ENCODE data around the gene FBXO17. TPM values are rescaled to one million over a fixed set of nuclear protein-coding genes. Genes with fewer than 3 reads are reported as not detected.

Gene FBXO17
- total RNA-seq, 4 donors from 2014 or later: 3.9 to 18.3 (median 8.8) TPM

GRCh38 chr19:38932425-38933179 is 42.9 kb downstream of the FBXO17 start:
- H3K9me3 ChIP-seq: peaks cover 0 to 4% (median 0%) of the 10 kb centered on the region in 3 donors
- no peak overlapping the region for H3K4me3 ChIP-seq
- TF ChIP-seq CTCF (IDR thresholded peaks at IDR 0.05) (peak in 2 of 6 experiments; percentile 14 to 36), POLR2A (IDR thresholded peaks at IDR 0.05) (no peak)
- no peaks in the 10 kb centered on the region for H3K27me3 ChIP-seq
- peaks cover 0 to 32% (median 8%) of the 10 kb centered on the region in 3 donors for H3K36me3 ChIP-seq
- H3K4me1 ChIP-seq: peaks cover 12 to 30% (median 18%) of the 10 kb centered on the region in 3 donors
- no peak overlapping the region for H3K27ac ChIP-seq
- no peak for DNase-seq
- 84 to 85% methylated on average over 5 to 12 of the region's 29 CpGs for WGBS, 2 donors
- intact Hi-C loops (cut with DNase I): no loop called here

DNA sequence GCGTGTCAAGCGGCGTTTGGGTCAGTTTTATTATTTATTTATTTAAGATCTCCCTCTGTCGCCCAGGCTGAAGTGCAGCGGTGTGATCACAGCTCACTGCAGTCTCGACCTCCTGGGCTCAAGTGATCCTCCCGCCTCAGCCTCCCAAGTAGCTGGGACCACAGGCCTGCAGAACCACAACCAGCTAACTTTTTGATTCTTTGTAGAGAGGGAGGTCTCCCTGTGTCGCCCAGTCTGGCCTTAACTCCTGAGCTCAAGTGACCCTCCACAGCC is 44.1 kb downstream of the FBXO17 start:
- Histone ChIP-seq H3K27me3 (no peaks in the 10 kb centered on the region), H3K36me3 (peaks cover 0 to 33% (median 8%) of the 10 kb centered on the region in 3 donors), H3K9me3 (peaks cover 0 to 4% (median 0%) of the 10 kb centered on the region in 3 donors), H3K4me3 (peak overlapping the region; percentile 63 to 93 (median 72)), H3K27ac (peak overlapping the region in 3 of 4 donors; percentile 87 to 91 (median 91)), H3K4me1 (peaks cover 12 to 30% (median 18%) of the 10 kb centered on the region in 3 donors)
- intact Hi-C loops (cut with DNase I): no loop called here
- no peak for DNase-seq
- TF ChIP-seq CTCF (IDR thresholded peaks at IDR 0.05) (no peak), POLR2A (IDR thresholded peaks at IDR 0.05) (no peak)
- 21 to 25% methylated on average over 4 to 7 of the region's 8 CpGs for WGBS, 2 donors

DNA sequence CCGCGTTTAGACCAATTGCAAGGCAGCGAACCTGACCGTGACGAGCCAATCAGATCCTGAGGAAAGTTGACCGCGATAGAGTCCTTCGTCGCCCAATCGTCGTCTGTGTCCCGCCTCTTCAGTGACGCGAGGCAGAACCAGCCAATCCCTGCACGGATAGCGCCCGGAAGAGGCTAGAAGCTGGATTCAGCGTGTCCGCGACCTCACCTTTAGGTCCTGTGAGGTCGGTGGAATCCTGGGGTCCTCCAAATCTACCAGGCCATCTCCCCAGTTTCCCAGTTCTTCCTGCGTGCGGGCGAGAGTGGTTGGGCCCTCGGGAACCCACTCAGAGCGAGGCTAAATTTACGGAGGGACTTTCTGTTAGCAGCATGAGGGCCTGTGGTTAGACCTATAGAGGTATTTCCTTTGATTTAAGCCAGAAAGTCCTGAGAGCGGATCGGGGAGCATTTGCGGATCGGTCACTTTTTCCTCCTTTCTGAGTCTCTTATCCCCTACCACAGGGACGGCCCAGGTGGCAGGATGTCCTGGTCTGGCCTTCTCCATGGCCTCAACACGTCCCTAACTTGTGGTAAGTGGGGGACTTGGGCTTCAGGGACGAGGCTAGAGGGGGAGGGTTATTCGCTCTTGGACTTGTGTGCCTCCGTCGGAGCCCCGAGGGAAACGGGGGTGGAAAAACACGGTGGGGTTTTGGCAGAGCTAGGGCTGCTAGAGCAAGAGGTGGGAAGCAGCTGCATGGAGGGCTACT is 44.6 kb downstream of the FBXO17 start, which contains the start of gene MRPS12:
MRPS12 (plus strand) TSS at position 169 of the 745 bp plus-strand sequence; CDS start at position 520, 351 bp downstream.
- H3K27me3 ChIP-seq: no peaks in the 10 kb centered on the region
- intact Hi-C loops (cut with DNase I): no loop called here
- peaks cover 0 to 38% (median 8%) of the 10 kb centered on the region in 3 donors for H3K36me3 ChIP-seq
- peaks cover 12 to 30% (median 18%) of the 10 kb centered on the region in 3 donors for H3K4me1 ChIP-seq
- peak; percentile 91 for DNase-seq
- H3K9me3 ChIP-seq: peaks cover 0 to 4% (median 0%) of the 10 kb centered on the region in 3 donors
- H3K4me3 ChIP-seq: peak within 1 kb of the TSS; percentile 63 to 93 (median 72)
- peak in 1 of 4 donors; percentile 74 for TF ChIP-seq POLR2A (IDR thresholded peaks at IDR 0.05)
- TF ChIP-seq CTCF (IDR thresholded peaks at IDR 0.05): no peak
- WGBS, 2 donors: 0% methylated on average over 19 to 32 of the region's 40 CpGs
- peak within 1 kb of the TSS; percentile 87 to 92 (median 91) for H3K27ac ChIP-seq

DNA sequence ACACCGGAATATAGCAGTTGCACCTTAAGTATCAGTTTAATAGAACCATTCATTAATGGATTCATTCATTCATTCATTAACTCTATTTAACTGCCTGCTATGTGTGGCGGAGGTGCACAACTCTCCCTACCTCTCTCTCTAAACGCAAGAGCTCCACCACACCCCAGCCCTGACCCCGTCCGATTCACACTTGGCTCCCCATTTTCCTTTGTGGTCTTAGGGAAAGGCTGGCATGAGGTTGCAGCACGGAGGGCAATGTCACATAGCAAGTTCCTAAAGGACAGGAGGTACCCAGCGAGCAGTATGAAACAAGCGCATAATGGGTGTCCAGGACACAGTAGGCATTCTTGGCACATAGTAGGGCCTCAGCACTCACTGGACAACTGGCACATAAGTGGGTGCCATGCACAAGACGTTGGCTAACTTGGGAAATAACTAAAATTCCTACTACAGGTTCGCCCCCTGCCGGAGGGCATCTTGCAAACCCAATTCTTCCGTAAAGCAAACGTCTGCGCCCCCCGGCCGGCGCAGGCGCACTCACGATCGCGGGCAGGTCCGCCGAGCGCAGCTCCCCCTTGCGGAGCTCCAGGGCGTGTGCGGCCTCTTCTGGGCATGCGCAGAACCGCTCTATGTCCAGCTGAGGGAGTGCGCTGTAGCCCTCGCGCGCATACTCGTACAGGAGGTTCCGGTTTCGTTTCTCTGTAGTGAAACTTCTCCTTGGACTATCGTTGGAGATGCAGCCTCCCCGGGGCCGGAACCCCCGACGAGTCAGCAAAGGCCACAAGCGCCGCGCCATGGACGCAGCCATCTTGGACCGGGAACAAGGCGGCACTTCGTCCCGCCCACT is 45.4 kb downstream of the FBXO17 start, which contains the start of gene SARS2:
SARS2 (minus strand) TSS at position 835 of the 847 bp plus-strand sequence; CDS start at position 808, 27 bp downstream.
- Histone ChIP-seq H3K27ac (peak within 1 kb of the TSS; percentile 87 to 92 (median 91)), H3K36me3 (peaks cover under 1 to 45% (median 8%) of the 10 kb centered on the region in 3 donors), H3K4me1 (peaks cover 12 to 30% (median 18%) of the 10 kb centered on the region in 3 donors), H3K9me3 (peaks cover 0 to 4% (median 0%) of the 10 kb centered on the region in 3 donors), H3K27me3 (no peaks in the 10 kb centered on the region), H3K4me3 (peak within 1 kb of the TSS; percentile 63 to 93 (median 72))
- WGBS, 2 donors: 4 to 10% methylated on average over 8 to 13 of the region's 49 CpGs
- intact Hi-C loops (cut with DNase I): no loop called here
- TF ChIP-seq POLR2A (IDR thresholded peaks at IDR 0.05) (peak in 1 of 4 donors; percentile 21), CTCF (IDR thresholded peaks at IDR 0.05) (peak; percentile 92 to 100 (median 99))
- peak; percentile 80 for DNase-seq

Measured in esophagus squamous epithelium (tissue), 5 donors.